CD8-positive, alpha-beta memory T cell (primary cell): ENCODE data around the gene PLOD1. TPM values are rescaled to one million over a fixed set of nuclear protein-coding genes. Genes with fewer than 3 reads are reported as not detected.

Source experiments
- polyA plus RNA-seq: library from polyadenylated mRNA; unstranded; fragments of 300-500 nt; fragmentation: Illumina TruSeq; gene quantifications from one replicate; pipeline ENCODE4 v1.2.3, GENCODE V29; 2021
- total RNA-seq, 2 experiments: library from RNA; stranded (reverse); gene quantifications; one replicate each; pipeline ENCODE4 v1.2.3, GENCODE V29; 2021

Gene PLOD1
- total and polyA plus RNA-seq, 3 experiments from 2014 or later = 9.4 to 31.0 (median 25.8) TPM

Other genes with a start within 250 kb of the PLOD1 start
- under 1 TPM; 0.09 to 0.11 TPM for gene DRAXIN, start 243.0 kb upstream of the PLOD1 start, total RNA-seq
- 0.12 TPM for gene DRAXIN, start 243.0 kb upstream of the PLOD1 start, polyA plus RNA-seq
- 10 to 100 TPM in 1 of 2 experiments, 1 to 10 TPM in 1; 9.7 to 10.6 TPM for gene AGTRAP, start 198.6 kb upstream of the PLOD1 start, total RNA-seq
- gene AGTRAP, start 198.6 kb upstream of the PLOD1 start, polyA plus RNA-seq = 103 TPM
- gene C1orf167, start 172.5 kb upstream of the PLOD1 start, total RNA-seq = not detected
- 0.81 TPM for gene C1orf167, start 172.5 kb upstream of the PLOD1 start, polyA plus RNA-seq
- gene MTHFR, start 128.8 kb upstream of the PLOD1 start, total RNA-seq = 10 to 100 TPM; 13.5 to 16.3 TPM
- gene MTHFR, start 128.8 kb upstream of the PLOD1 start, polyA plus RNA-seq = 10.0 TPM
- 1 to 10 TPM; 8.9 to 9.3 TPM for gene CLCN6, start 128.5 kb upstream of the PLOD1 start, total RNA-seq
- 1.7 TPM for gene CLCN6, start 128.5 kb upstream of the PLOD1 start, polyA plus RNA-seq
- gene NPPA, start 86.9 kb upstream of the PLOD1 start, total RNA-seq = not detected
- not detected for gene NPPA, start 86.9 kb upstream of the PLOD1 start, polyA plus RNA-seq
- not detected for gene NPPB, start 75.8 kb upstream of the PLOD1 start, total RNA-seq
- gene NPPB, start 75.8 kb upstream of the PLOD1 start, polyA plus RNA-seq = not detected
- gene KIAA2013, start 8.3 kb upstream of the PLOD1 start, total RNA-seq = 10 to 100 TPM; 31.3 to 33.9 TPM
- gene KIAA2013, start 8.3 kb upstream of the PLOD1 start, polyA plus RNA-seq = 63.2 TPM
- gene MFN2, start 45.7 kb downstream of the PLOD1 start, total RNA-seq = 10 to 100 TPM; 97.1 to 97.2 TPM
- gene MFN2, start 45.7 kb downstream of the PLOD1 start, polyA plus RNA-seq = 40.9 TPM
- gene MIIP, start 84.8 kb downstream of the PLOD1 start, total RNA-seq = 10 to 100 TPM; 37.0 to 37.6 TPM
- gene MIIP, start 84.8 kb downstream of the PLOD1 start, polyA plus RNA-seq = 31.6 TPM
- 1 to 10 TPM; 1.5 to 1.9 TPM for gene TNFRSF8, start 128.6 kb downstream of the PLOD1 start, total RNA-seq
- not detected for gene TNFRSF8, start 128.6 kb downstream of the PLOD1 start, polyA plus RNA-seq
- 100 to 1,000 TPM; 169 to 174 TPM for gene TNFRSF1B, start 232.3 kb downstream of the PLOD1 start, total RNA-seq
- gene TNFRSF1B, start 232.3 kb downstream of the PLOD1 start, polyA plus RNA-seq = 164 TPM